ENCODE results near the gene PVALEF. TPM values are rescaled to one million over a fixed set of nuclear protein-coding genes. Genes with fewer than 3 reads are reported as not detected.

PVALEF gene
- total RNA-seq, 1 donor from 2014 or later: not detected

DNA sequence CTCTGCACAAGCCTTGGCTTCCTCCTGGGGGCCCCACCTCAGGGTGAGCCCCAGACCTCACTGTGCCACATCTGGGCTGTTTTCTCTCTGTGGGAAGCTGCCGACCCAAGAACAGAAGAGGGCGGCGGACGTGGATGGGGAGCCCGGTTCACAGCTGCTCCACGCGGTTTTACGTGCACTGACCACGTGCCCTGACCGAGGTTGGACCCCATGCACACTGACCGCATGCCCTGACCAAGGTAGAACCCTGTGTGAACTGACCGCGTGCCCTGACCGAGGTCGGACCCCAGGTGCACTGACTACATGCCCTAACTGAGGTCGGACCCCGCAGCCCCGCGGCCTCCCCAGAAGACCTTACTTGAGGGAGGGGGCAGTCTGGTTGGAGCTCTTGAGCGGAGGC lies 37.8 kb downstream of the PVALEF start:
- Histone ChIP-seq H3K9me3 (no peaks in the 10 kb centered on the region), H3K4me1 (peaks cover 9% of the 10 kb centered on the region), H3K27ac (no peak overlapping the region), H3K4me3 (no peak overlapping the region), H3K27me3 (ENCODE audit: low read depth) (no peaks in the 10 kb centered on the region), H3K36me3 (peaks cover 9% of the 10 kb centered on the region)
- DNase-seq: no peak
- intact Hi-C loops (cut with DNase I): no loop called here
- TF ChIP-seq, protein P1, sequence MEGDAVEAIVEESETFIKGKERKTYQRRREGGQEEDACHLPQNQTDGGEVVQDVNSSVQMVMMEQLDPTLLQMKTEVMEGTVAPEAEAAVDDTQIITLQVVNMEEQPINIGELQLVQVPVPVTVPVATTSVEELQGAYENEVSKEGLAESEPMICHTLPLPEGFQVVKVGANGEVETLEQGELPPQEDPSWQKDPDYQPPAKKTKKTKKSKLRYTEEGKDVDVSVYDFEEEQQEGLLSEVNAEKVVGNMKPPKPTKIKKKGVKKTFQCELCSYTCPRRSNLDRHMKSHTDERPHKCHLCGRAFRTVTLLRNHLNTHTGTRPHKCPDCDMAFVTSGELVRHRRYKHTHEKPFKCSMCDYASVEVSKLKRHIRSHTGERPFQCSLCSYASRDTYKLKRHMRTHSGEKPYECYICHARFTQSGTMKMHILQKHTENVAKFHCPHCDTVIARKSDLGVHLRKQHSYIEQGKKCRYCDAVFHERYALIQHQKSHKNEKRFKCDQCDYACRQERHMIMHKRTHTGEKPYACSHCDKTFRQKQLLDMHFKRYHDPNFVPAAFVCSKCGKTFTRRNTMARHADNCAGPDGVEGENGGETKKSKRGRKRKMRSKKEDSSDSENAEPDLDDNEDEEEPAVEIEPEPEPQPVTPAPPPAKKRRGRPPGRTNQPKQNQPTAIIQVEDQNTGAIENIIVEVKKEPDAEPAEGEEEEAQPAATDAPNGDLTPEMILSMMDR (IDR thresholded peaks at IDR 0.05): no peak
- ATAC-seq: no peak

DNA sequence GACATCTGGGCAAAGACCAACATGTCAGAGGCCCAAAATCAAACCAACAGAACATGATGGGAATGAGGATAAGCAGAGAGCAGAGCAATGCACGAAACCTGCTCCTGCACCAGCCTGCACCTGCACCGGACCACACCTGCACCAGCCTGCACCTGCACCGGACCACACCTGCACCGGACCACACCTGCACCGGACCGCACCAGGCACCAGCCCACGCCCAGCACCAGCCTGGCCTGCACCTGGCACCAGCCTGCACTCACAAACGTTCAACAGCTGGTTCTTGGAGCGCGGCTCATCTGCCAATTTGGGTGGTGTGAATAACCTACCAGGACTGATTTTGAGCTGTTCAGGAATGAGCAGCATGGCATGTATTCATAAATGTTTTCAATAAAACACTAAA lies 39.3 kb downstream of the PVALEF start:
- DNase-seq: no peak
- Histone ChIP-seq H3K27me3 (ENCODE audit: low read depth) (no peaks in the 10 kb centered on the region), H3K36me3 (no peaks in the 10 kb centered on the region), H3K4me3 (no peak overlapping the region), H3K27ac (no peak overlapping the region), H3K9me3 (no peaks in the 10 kb centered on the region), H3K4me1 (no peaks in the 10 kb centered on the region)
- no peak for ATAC-seq
- intact Hi-C loops (cut with DNase I): no loop called here
- TF ChIP-seq, protein P1 (IDR thresholded peaks at IDR 0.05): no peak

- DNase-seq: no peak
- Histone ChIP-seq H3K27me3 (ENCODE audit: low read depth) (no peaks in the 10 kb centered on the region), H3K36me3 (no peaks in the 10 kb centered on the region), H3K4me3 (no peak overlapping the region), H3K9me3 (no peaks in the 10 kb centered on the region), H3K27ac (no peak overlapping the region), H3K4me1 (no peaks in the 10 kb centered on the region)
- no peak for ATAC-seq
- intact Hi-C loops (cut with DNase I): no loop called here
- TF ChIP-seq, protein P1 (IDR thresholded peaks at IDR 0.05): no peak
Measured at GRCh38 chr17:81206166-81206565, 40.9 kb downstream of the PVALEF start.

DNA sequence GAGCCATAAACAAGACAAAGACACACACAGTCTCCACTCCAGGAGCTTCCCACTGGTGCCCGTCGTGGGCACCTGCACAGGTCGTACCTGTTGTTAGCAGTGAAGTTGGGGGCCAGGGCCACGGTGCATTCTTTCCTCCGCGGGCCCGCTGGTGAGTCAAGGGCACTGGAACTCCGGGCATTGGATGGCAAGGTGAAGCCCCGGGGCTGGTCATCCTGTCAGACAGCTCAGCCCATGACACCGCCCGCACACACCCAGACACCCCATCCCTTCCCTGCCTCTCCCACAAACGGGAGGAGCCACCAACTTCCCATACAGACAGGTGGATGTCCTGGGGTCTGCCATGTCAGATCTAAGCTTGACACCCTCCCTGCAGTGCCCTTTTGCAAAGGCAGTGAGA lies 41.4 kb downstream of the PVALEF start:
- DNase-seq (no peak), ATAC-seq (no peak)
- no peak overlapping the region for H3K27ac ChIP-seq
- TF ChIP-seq, protein P1 (IDR thresholded peaks at IDR 0.05): no peak
- intact Hi-C loops (cut with DNase I): no loop called here
- no peak overlapping the region for H3K4me3 ChIP-seq
- no peaks in the 10 kb centered on the region for H3K36me3 ChIP-seq
- H3K9me3 ChIP-seq: no peaks in the 10 kb centered on the region
- H3K4me1 ChIP-seq: no peaks in the 10 kb centered on the region
- H3K27me3 ChIP-seq (ENCODE audit: low read depth): no peaks in the 10 kb centered on the region

GRCh38 chr17:81207610-81208581 lies 42.6 kb downstream of the PVALEF start:
- no peaks in the 10 kb centered on the region for H3K27me3 ChIP-seq (ENCODE audit: low read depth)
- H3K9me3 ChIP-seq: no peaks in the 10 kb centered on the region
- DNase-seq: no peak
- no peak overlapping the region for H3K27ac ChIP-seq
- H3K36me3 ChIP-seq: no peaks in the 10 kb centered on the region
- H3K4me1 ChIP-seq: no peaks in the 10 kb centered on the region
- TF ChIP-seq, protein P1 (IDR thresholded peaks at IDR 0.05): no peak
- ATAC-seq: no peak
- H3K4me3 ChIP-seq: no peak overlapping the region
- intact Hi-C loops (cut with DNase I): no loop called here
